Prostate gland (tissue), 2 donors: ENCODE results near the gene PDE4D. TPM values are rescaled to one million over a fixed set of nuclear protein-coding genes. Genes with fewer than 3 reads are reported as not detected.

Experiments
- DNase-seq: peaks from one replicate; pipeline ENCODE4 v3.0.0-alpha.2; 2019; ENCODE audit warnings: low spot score
- H3K27ac ChIP-seq, 2 donors: fragments of 200-600 bp; sonication (generic); 2 replicates each; pipeline ENCODE4 v1.5.1; 2017 to 2019
- H3K27me3 ChIP-seq: fragments of 200-600 bp; sonication (generic); replicated peaks from 2 replicates; pipeline ENCODE4 v1.5.1; 2019; ENCODE audit not compliant: insufficient read depth
- H3K36me3 ChIP-seq, 2 donors: fragments of 200-600 bp; sonication (generic); 1 replicate in 1 of 2; 2 replicates in 1 of 2; pipeline versions ENCODE4 v1.5.1 to v1.8.1; 2017 to 2019
- H3K4me1 ChIP-seq: fragments of 200-600 bp; sonication (generic); replicated peaks from 2 replicates; pipeline ENCODE4 v1.5.1; 2019
- H3K4me3 ChIP-seq, 2 donors: fragments of 200-600 bp; sonication (generic); 2 replicates each; pipeline ENCODE4 v1.5.1; 2017 to 2019
- H3K9me3 ChIP-seq: fragments of 200-600 bp; sonication (generic); 2 replicates; pipeline ENCODE4 v1.5.1; 2017
- CTCF ChIP-seq, 4 experiments: fragments of 200-600 bp in 2 of 4; fragments of 450-650 bp in 2 of 4; sonication (generic) in 2 of 4; IDR thresholded peaks; 1 replicate in 3 of 4; 2 replicates in 1 of 4; pipeline ENCODE4 v1.5.1; 2016 to 2019; ENCODE audit warnings: antibody characterized with exemption in 4 of 4, mild to moderate bottlenecking in 2 of 4, moderate library complexity in 2 of 4
- POLR2A ChIP-seq: fragments of 450-650 bp; IDR thresholded peaks from one replicate; pipeline ENCODE4 v1.6.1; 2016; ENCODE audit warnings: antibody characterized with exemption, mild to moderate bottlenecking
- POLR2AphosphoS5 ChIP-seq: sonication (generic); formaldehyde crosslinking; IDR thresholded peaks from one replicate; pipeline ENCODE4 v1.6.1; 2017; ENCODE audit warnings: antibody characterized with exemption
- WGBS: methylation state at CpG from one replicate; pipeline ENCODE4 v1.1.5; 2018; 5-methylcytosine and 5-hydroxymethylcytosine counted together
- intact Hi-C: fragments of 100-400 bp; cut with DNase I; formaldehyde crosslinking; loops from one replicate; pipeline ENCODE4 v1.14.2; 2022
- total RNA-seq, 2 donors: library from RNA; depleted of rRNA; stranded (reverse); fragments of >200 nt; gene quantifications; one replicate each; pipeline ENCODE4 v1.1.0, GENCODE V29; 2016

Gene PDE4D
- total RNA-seq, 2 donors from 2014 or later = 64.2 to 75.6 TPM

GRCh38 chr5:59485107-59485506 is 408.4 kb downstream of the PDE4D start:
- Histone ChIP-seq H3K27ac (no peak overlapping the region), H3K9me3 (no peaks in the 10 kb centered on the region), H3K27me3 (no peaks in the 10 kb centered on the region), H3K4me3 (no peak overlapping the region), H3K36me3 (no peaks in the 10 kb centered on the region), H3K4me1 (no peaks in the 10 kb centered on the region)
- no peak for TF ChIP-seq POLR2AphosphoS5
- no peak for TF ChIP-seq CTCF (IDR thresholded peaks at IDR 0.05)
- TF ChIP-seq POLR2A = no peak
- intact Hi-C loops = no loop called here
- DNase-seq = no peak
- WGBS = 69% methylated on average over 2 of the region's 2 CpGs

GRCh38 chr5:59484618-59485017 is 408.9 kb downstream of the PDE4D start:
- Histone ChIP-seq H3K27me3 (no peaks in the 10 kb centered on the region), H3K4me3 (no peak overlapping the region), H3K27ac (no peak overlapping the region), H3K9me3 (no peaks in the 10 kb centered on the region), H3K4me1 (no peaks in the 10 kb centered on the region), H3K36me3 (no peaks in the 10 kb centered on the region)
- no peak for DNase-seq
- WGBS = 85% methylated on average over 2 of the region's 2 CpGs
- intact Hi-C loops = no loop called here
- TF ChIP-seq CTCF (IDR thresholded peaks at IDR 0.05) (no peak), POLR2A (no peak), POLR2AphosphoS5 (no peak)

- intact Hi-C loops = no loop called here
- Histone ChIP-seq H3K27me3 (no peaks in the 10 kb centered on the region), H3K4me1 (no peaks in the 10 kb centered on the region), H3K9me3 (no peaks in the 10 kb centered on the region), H3K27ac (no peak overlapping the region), H3K4me3 (no peak overlapping the region), H3K36me3 (no peaks in the 10 kb centered on the region)
- TF ChIP-seq POLR2A (no peak), POLR2AphosphoS5 (no peak), CTCF (IDR thresholded peaks at IDR 0.05) (no peak)
- DNase-seq = no peak
Measured at GRCh38 chr5:59483971-59484472, 409.5 kb downstream of the PDE4D start.

GRCh38 chr5:59479086-59479485 is 414.4 kb downstream of the PDE4D start:
- TF ChIP-seq CTCF (IDR thresholded peaks at IDR 0.05) (no peak), POLR2AphosphoS5 (no peak), POLR2A (no peak)
- WGBS = 56% methylated on average over 2 of the region's 2 CpGs
- H3K36me3 ChIP-seq = no peaks in the 10 kb centered on the region

GRCh38 chr5:59474324-59474723 is 419.2 kb downstream of the PDE4D start:
- no peak overlapping the region for H3K4me3 ChIP-seq
- H3K9me3 ChIP-seq = no peaks in the 10 kb centered on the region
- no peak overlapping the region for H3K27ac ChIP-seq
- WGBS = 100% methylated on average over 1 of the region's 1 CpG
- H3K27me3 ChIP-seq = no peaks in the 10 kb centered on the region
- no peak for TF ChIP-seq POLR2A
- TF ChIP-seq CTCF (IDR thresholded peaks at IDR 0.05) = no peak
- no peak for TF ChIP-seq POLR2AphosphoS5
- no peaks in the 10 kb centered on the region for H3K4me1 ChIP-seq
- DNase-seq = no peak
- no peaks in the 10 kb centered on the region for H3K36me3 ChIP-seq
- intact Hi-C loops = no loop called here

More at GRCh38 chr5:59479086-59479485, 414.4 kb downstream of the PDE4D start:
- Histone ChIP-seq H3K27me3 (no peaks in the 10 kb centered on the region), H3K4me1 (no peaks in the 10 kb centered on the region), H3K27ac (no peak overlapping the region), H3K9me3 (no peaks in the 10 kb centered on the region), H3K4me3 (no peak overlapping the region)
- intact Hi-C loops = no loop called here
- DNase-seq = no peak
